SJCRH30 (cell line): ENCODE results near the gene TAS2R38. TPM values are rescaled to one million over a fixed set of nuclear protein-coding genes. Genes with fewer than 3 reads are reported as not detected.

ENCODE experiments used
- DNase-seq, 2 experiments: peaks; one replicate each; pipeline ENCODE4 v3.0.0-alpha.2; 2015 to 2020
- H3K27ac ChIP-seq: fragments of 250-450 bp; sonication (Bioruptor Pico); 2 replicates; pipeline ENCODE4 v1.5.1; 2020; ENCODE audit warnings: mild to moderate bottlenecking, moderate library complexity
- H3K27me3 ChIP-seq: fragments of 250-450 bp; sonication (Bioruptor Pico); 2 replicates; pipeline ENCODE4 v1.5.1; 2020; ENCODE audit warnings: mild to moderate bottlenecking, moderate library complexity
- H3K36me3 ChIP-seq: fragments of 250-450 bp; sonication (Bioruptor Pico); 2 replicates; pipeline ENCODE4 v1.5.1; 2020; ENCODE audit warnings: mild to moderate bottlenecking, moderate library complexity
- H3K4me1 ChIP-seq: fragments of 250-450 bp; sonication (Bioruptor Pico); 2 replicates; pipeline ENCODE4 v1.5.1; 2020; ENCODE audit warnings: mild to moderate bottlenecking, moderate library complexity
- H3K4me3 ChIP-seq: fragments of 250-450 bp; sonication (Bioruptor Pico); 2 replicates; pipeline ENCODE4 v1.5.1; 2020; ENCODE audit warnings: mild to moderate bottlenecking, moderate library complexity
- H3K9me3 ChIP-seq: fragments of 250-450 bp; sonication (Bioruptor Pico); replicated peaks from 2 replicates; pipeline ENCODE4 v1.5.1; 2020; ENCODE audit warnings: mild to moderate bottlenecking, moderate library complexity
- total RNA-seq: library from RNA; depleted of rRNA; stranded (reverse); fragments of >200 nt; shearing (Covaris generic); gene quantifications from 2 replicates; pipeline ENCODE4 v1.2.3, GENCODE V29; 2014; rRNA removed

Gene TAS2R38
- total RNA-seq = not detected in 2 replicates

GRCh38 chr7:141973673-141974072 lies at the start of gene TAS2R38:
TSS of gene TAS2R38 (minus strand) at chr7:141973773. CDS start at chr7:141973689, 84 bp downstream.
- H3K27me3 ChIP-seq = no peaks in the 10 kb centered on the region; the same call in 1 of the 2 replicates
- H3K4me3 ChIP-seq = no peak within 1 kb of the TSS
- H3K36me3 ChIP-seq = no peaks in the 10 kb centered on the region
- H3K9me3 ChIP-seq = no peaks in the 10 kb centered on the region
- no peaks in the 10 kb centered on the region for H3K4me1 ChIP-seq
- H3K27ac ChIP-seq = no peak within 1 kb of the TSS
- DNase-seq = no peak

- no peaks in the 10 kb centered on the region for H3K9me3 ChIP-seq
- no peak overlapping the region for H3K27ac ChIP-seq
- no peak for DNase-seq
- no peaks in the 10 kb centered on the region for H3K36me3 ChIP-seq
- H3K4me3 ChIP-seq = no peak overlapping the region
- H3K27me3 ChIP-seq = 0 out of 2 replicates have a peak, but pooled peaks cover 3% of the 10 kb centered on the region
- no peaks in the 10 kb centered on the region for H3K4me1 ChIP-seq
Observed at GRCh38 chr7:142018154-142018553, 44.6 kb upstream of the TAS2R38 start.

- no peak for DNase-seq
- Histone ChIP-seq H3K4me3 (no peak overlapping the region), H3K4me1 (no peaks in the 10 kb centered on the region), H3K27me3 (0 out of 2 replicates have a peak, but pooled peaks cover 3% of the 10 kb centered on the region), H3K36me3 (no peaks in the 10 kb centered on the region), H3K27ac (no peak overlapping the region), H3K9me3 (no peaks in the 10 kb centered on the region)
Observed at GRCh38 chr7:142017451-142017850, 43.9 kb upstream of the TAS2R38 start.

GRCh38 chr7:142012825-142013511 lies 39.4 kb upstream of the TAS2R38 start:
- H3K9me3 ChIP-seq = no peaks in the 10 kb centered on the region

GRCh38 chr7:142010952-142011548 lies 37.5 kb upstream of the TAS2R38 start:
- H3K27ac ChIP-seq = no peak overlapping the region
- no peaks in the 10 kb centered on the region for H3K9me3 ChIP-seq
- no peak for DNase-seq
- peaks cover 4% of the 10 kb centered on the region; the same call in 1 of the 2 replicates for H3K4me1 ChIP-seq
- no peak overlapping the region for H3K4me3 ChIP-seq
- no peaks in the 10 kb centered on the region for H3K36me3 ChIP-seq
- peaks cover 3% of the 10 kb centered on the region for H3K27me3 ChIP-seq

More at GRCh38 chr7:142012825-142013511, 39.4 kb upstream of the TAS2R38 start:
- Histone ChIP-seq H3K4me3 (no peak overlapping the region), H3K4me1 (no peaks in the 10 kb centered on the region), H3K27ac (no peak overlapping the region), H3K27me3 (peaks cover 3% of the 10 kb centered on the region), H3K36me3 (no peaks in the 10 kb centered on the region)
- no peak for DNase-seq

- Histone ChIP-seq H3K36me3 (no peaks in the 10 kb centered on the region), H3K27me3 (peaks cover 3% of the 10 kb centered on the region), H3K9me3 (no peaks in the 10 kb centered on the region), H3K4me3 (no peak overlapping the region), H3K27ac (no peak overlapping the region), H3K4me1 (peaks cover 4% of the 10 kb centered on the region; the same call in 1 of the 2 replicates)
- no peak for DNase-seq
Observed at GRCh38 chr7:142009187-142009586, 35.6 kb upstream of the TAS2R38 start.

GRCh38 chr7:142006577-142006976 lies 33.0 kb upstream of the TAS2R38 start:
- Histone ChIP-seq H3K9me3 (no peaks in the 10 kb centered on the region), H3K27ac (no peak overlapping the region), H3K27me3 (no peaks in the 10 kb centered on the region; the same call in none of the 2 replicates), H3K4me3 (no peak overlapping the region), H3K4me1 (peaks cover 4% of the 10 kb centered on the region; the same call in 1 of the 2 replicates), H3K36me3 (no peaks in the 10 kb centered on the region)
- DNase-seq = no peak

- Histone ChIP-seq H3K4me1 (peaks cover 4% of the 10 kb centered on the region; the same call in 1 of the 2 replicates), H3K27ac (no peak overlapping the region), H3K27me3 (no peaks in the 10 kb centered on the region), H3K36me3 (no peaks in the 10 kb centered on the region), H3K9me3 (no peaks in the 10 kb centered on the region), H3K4me3 (no peak overlapping the region)
- DNase-seq = no peak
Observed at GRCh38 chr7:142002179-142002578, 28.6 kb upstream of the TAS2R38 start.

GRCh38 chr7:142001163-142001874 lies 27.7 kb upstream of the TAS2R38 start:
- Histone ChIP-seq H3K36me3 (no peaks in the 10 kb centered on the region), H3K27ac (no peak overlapping the region), H3K9me3 (no peaks in the 10 kb centered on the region), H3K4me1 (no peaks in the 10 kb centered on the region), H3K4me3 (no peak overlapping the region), H3K27me3 (no peaks in the 10 kb centered on the region)
- no peak for DNase-seq

- DNase-seq = no peak
- H3K27me3 ChIP-seq = no peaks in the 10 kb centered on the region
- no peaks in the 10 kb centered on the region for H3K9me3 ChIP-seq
- H3K27ac ChIP-seq = no peak overlapping the region
- H3K4me3 ChIP-seq = no peak overlapping the region
- H3K4me1 ChIP-seq = no peaks in the 10 kb centered on the region
- no peaks in the 10 kb centered on the region for H3K36me3 ChIP-seq
Observed at GRCh38 chr7:142000244-142000643, 26.7 kb upstream of the TAS2R38 start.

GRCh38 chr7:141999058-141999623 lies 25.6 kb upstream of the TAS2R38 start:
- H3K4me1 ChIP-seq = no peaks in the 10 kb centered on the region
- H3K27ac ChIP-seq = no peak overlapping the region
- H3K4me3 ChIP-seq = no peak overlapping the region
- DNase-seq = no peak
- no peaks in the 10 kb centered on the region for H3K36me3 ChIP-seq
- no peaks in the 10 kb centered on the region for H3K9me3 ChIP-seq
- H3K27me3 ChIP-seq = no peaks in the 10 kb centered on the region

- Histone ChIP-seq H3K4me1 (no peaks in the 10 kb centered on the region; the same call in 1 of the 2 replicates), H3K4me3 (no peak overlapping the region), H3K9me3 (no peaks in the 10 kb centered on the region), H3K27me3 (no peaks in the 10 kb centered on the region), H3K27ac (no peak overlapping the region), H3K36me3 (no peaks in the 10 kb centered on the region)
- DNase-seq = no peak
Observed at GRCh38 chr7:141993354-141993753, 19.8 kb upstream of the TAS2R38 start.

- Histone ChIP-seq H3K4me3 (no peak overlapping the region), H3K4me1 (no peaks in the 10 kb centered on the region; the same call in 1 of the 2 replicates), H3K36me3 (no peaks in the 10 kb centered on the region), H3K9me3 (no peaks in the 10 kb centered on the region), H3K27me3 (no peaks in the 10 kb centered on the region), H3K27ac (no peak overlapping the region)
- DNase-seq = no peak
Observed at GRCh38 chr7:141992688-141993087, 19.1 kb upstream of the TAS2R38 start.

GRCh38 chr7:141992156-141992555 lies 18.6 kb upstream of the TAS2R38 start:
- H3K9me3 ChIP-seq = no peaks in the 10 kb centered on the region
- no peaks in the 10 kb centered on the region for H3K36me3 ChIP-seq
- no peak overlapping the region for H3K27ac ChIP-seq
- no peak for DNase-seq
- H3K4me1 ChIP-seq = no peaks in the 10 kb centered on the region; the same call in 1 of the 2 replicates
- H3K27me3 ChIP-seq = 0 out of 2 replicates have a peak, but pooled peaks cover 3% of the 10 kb centered on the region
- no peak overlapping the region for H3K4me3 ChIP-seq
